PC-3 (cell line): ENCODE results near the gene MYLK4.

Experiments
- CTCF ChIP-seq: fragments of 300-600 bp; sonication (generic); conservative IDR thresholded peaks from 2 replicates; pipeline ENCODE4 v1.5.1; 2017; ENCODE audit warnings: antibody characterized with exemption, low read depth, mild to moderate bottlenecking, low read length
- EZH2 ChIP-seq: fragments of 300-600 bp; sonication (generic); IDR thresholded peaks from one replicate; pipeline ENCODE4 v1.6.1; 2017; ENCODE audit warnings: antibody characterized with exemption, mild to moderate bottlenecking, low read length; ENCODE audit not compliant: unreplicated experiment
- EZH2phosphoT487 ChIP-seq: fragments of 300-600 bp; sonication (generic); IDR thresholded peaks from 2 replicates; pipeline ENCODE4 v1.6.1; 2018; ENCODE audit warnings: mild to moderate bottlenecking, antibody characterized with exemption, low read length, borderline replicate concordance

GRCh38 chr6:2624177-2624576 is 126.5 kb downstream of the MYLK4 start:
- TF ChIP-seq CTCF (no peak), EZH2phosphoT487 (no peak), EZH2 (no peak)
